Tibial artery (tissue), 4 donors: ENCODE results near the gene ZNF266.

Experiments
- DNase-seq, 2 donors: peaks; one replicate each; pipeline ENCODE4 v3.0.0-alpha.2; 2019
- H3K27ac ChIP-seq, 2 donors: fragments of 200-600 bp; sonication (generic) in 1 of 2; 1 replicate in 1 of 2; 2 replicates in 1 of 2; pipeline ENCODE4 v1.5.1; 2018 to 2019; ENCODE audit warnings: mild to moderate bottlenecking in 1 of 2
- H3K27me3 ChIP-seq, 2 donors: fragments of 200-600 bp; sonication (generic) in 1 of 2; one replicate each; pipeline versions ENCODE4 v1.5.1 to v1.6.0; 2016 to 2019
- H3K36me3 ChIP-seq, 3 donors: fragments of 200-600 bp; sonication (generic) in 2 of 3; one replicate each; pipeline ENCODE4 v1.5.1; 2016 to 2019; ENCODE audit warnings: mild to moderate bottlenecking in 2 of 3
- H3K4me1 ChIP-seq, 4 donors: fragments of 200-600 bp; sonication (generic) in 2 of 4; 1 replicate in 3 of 4; 2 replicates in 1 of 4; pipeline ENCODE4 v1.5.1; 2016 to 2019
- H3K4me3 ChIP-seq, 2 donors: fragments of 200-600 bp; sonication (generic) in 1 of 2; 1 replicate in 1 of 2; 2 replicates in 1 of 2; pipeline ENCODE4 v1.5.1; 2018 to 2019; ENCODE audit warnings: mild to moderate bottlenecking in 2 of 2
- H3K9me3 ChIP-seq, 3 donors: fragments of 200-600 bp; sonication (generic) in 1 of 3; one replicate each; pipeline ENCODE4 v1.5.1; 2016 to 2019
- intact Hi-C: fragments of 100-400 bp; cut with DNase I; formaldehyde crosslinking; loops from one replicate; pipeline ENCODE4 v1.15.0; 2023; ENCODE audit warnings: low total_unique reads
- TF ChIP-seq, protein P1 (sequence below), 2 experiments: fragments of 200-600 bp in 1 of 2; fragments of 450-650 bp in 1 of 2; IDR thresholded peaks; one replicate each; pipeline ENCODE4 v1.5.1; 2017 to 2019; ENCODE audit warnings: antibody characterized with exemption in 2 of 2, mild to moderate bottlenecking in 1 of 2, moderate library complexity in 1 of 2

ZNF266 gene

GRCh38 chr19:9435279-9436268, at the start of gene ZNF266:
ZNF266 (minus strand) TSS chr19:9435573; CDS start chr19:9420089, 15,484 bp downstream.
- intact Hi-C loops: loop anchor here (5.0 kb wide), 1 partner anchor 113 kb away; the partner anchor contains the start of gene ZNF559
- H3K4me3 ChIP-seq: peak within 1 kb of the TSS; percentile 85 to 91
- H3K4me1 ChIP-seq: peaks cover 0 to 23% (median 18%) of the 10 kb centered on the region in 4 donors
- H3K36me3 ChIP-seq: peaks cover 25 to 30% (median 27%) of the 10 kb centered on the region in 3 donors
- H3K9me3 ChIP-seq: peaks cover 0 to 6% (median 0%) of the 10 kb centered on the region in 3 donors
- H3K27ac ChIP-seq: peak within 1 kb of the TSS; percentile 89 to 92
- DNase-seq: peak; percentile 87 to 91
- H3K27me3 ChIP-seq: no peaks in the 10 kb centered on the region
- TF ChIP-seq, protein P1, sequence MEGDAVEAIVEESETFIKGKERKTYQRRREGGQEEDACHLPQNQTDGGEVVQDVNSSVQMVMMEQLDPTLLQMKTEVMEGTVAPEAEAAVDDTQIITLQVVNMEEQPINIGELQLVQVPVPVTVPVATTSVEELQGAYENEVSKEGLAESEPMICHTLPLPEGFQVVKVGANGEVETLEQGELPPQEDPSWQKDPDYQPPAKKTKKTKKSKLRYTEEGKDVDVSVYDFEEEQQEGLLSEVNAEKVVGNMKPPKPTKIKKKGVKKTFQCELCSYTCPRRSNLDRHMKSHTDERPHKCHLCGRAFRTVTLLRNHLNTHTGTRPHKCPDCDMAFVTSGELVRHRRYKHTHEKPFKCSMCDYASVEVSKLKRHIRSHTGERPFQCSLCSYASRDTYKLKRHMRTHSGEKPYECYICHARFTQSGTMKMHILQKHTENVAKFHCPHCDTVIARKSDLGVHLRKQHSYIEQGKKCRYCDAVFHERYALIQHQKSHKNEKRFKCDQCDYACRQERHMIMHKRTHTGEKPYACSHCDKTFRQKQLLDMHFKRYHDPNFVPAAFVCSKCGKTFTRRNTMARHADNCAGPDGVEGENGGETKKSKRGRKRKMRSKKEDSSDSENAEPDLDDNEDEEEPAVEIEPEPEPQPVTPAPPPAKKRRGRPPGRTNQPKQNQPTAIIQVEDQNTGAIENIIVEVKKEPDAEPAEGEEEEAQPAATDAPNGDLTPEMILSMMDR (IDR thresholded peaks at IDR 0.05): peak; percentile 82 to 87

- DNase-seq: no peak
- TF ChIP-seq, protein P1 (IDR thresholded peaks at IDR 0.05): no peak
- intact Hi-C loops: no loop called here
- Histone ChIP-seq H3K4me1 (no peaks in the 10 kb centered on the region), H3K27ac (no peak overlapping the region), H3K9me3 (peaks cover 5 to 58% (median 51%) of the 10 kb centered on the region in 3 donors), H3K27me3 (no peaks in the 10 kb centered on the region), H3K36me3 (no peaks in the 10 kb centered on the region), H3K4me3 (no peak overlapping the region)
Measured at GRCh38 chr19:9485140-9485539, 49.8 kb upstream of the ZNF266 start.

DNA sequence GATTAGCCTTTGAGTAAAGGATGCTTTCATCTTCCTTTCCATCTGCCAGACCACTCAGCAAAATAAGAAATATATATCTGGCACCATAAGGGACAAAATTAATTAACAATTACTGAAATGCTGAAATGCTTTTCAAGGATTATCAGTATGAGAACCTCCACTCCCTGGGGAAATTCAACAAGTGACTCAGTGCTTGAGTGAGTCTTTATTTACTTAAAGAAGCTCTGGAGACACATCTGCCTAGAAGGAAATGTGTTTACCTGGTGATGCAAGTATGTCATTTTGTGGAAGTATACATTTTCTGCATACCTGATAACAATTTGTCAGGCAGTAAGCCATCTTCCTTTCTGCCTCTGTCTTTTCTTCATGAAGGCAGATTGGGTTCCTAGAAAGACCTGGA, 39.6 kb upstream of the ZNF266 start:
- DNase-seq: no peak
- no peaks in the 10 kb centered on the region for H3K36me3 ChIP-seq
- no peak overlapping the region for H3K4me3 ChIP-seq
- intact Hi-C loops: no loop called here
- no peak overlapping the region for H3K27ac ChIP-seq
- peaks cover 0 to 19% (median 17%) of the 10 kb centered on the region in 3 donors for H3K9me3 ChIP-seq
- H3K27me3 ChIP-seq: no peaks in the 10 kb centered on the region
- TF ChIP-seq, protein P1 (IDR thresholded peaks at IDR 0.05): no peak
- H3K4me1 ChIP-seq: no peaks in the 10 kb centered on the region

- DNase-seq: no peak
- H3K9me3 ChIP-seq: peaks cover 0 to 51% (median 47%) of the 10 kb centered on the region in 3 donors
- no peak overlapping the region for H3K27ac ChIP-seq
- H3K4me1 ChIP-seq: no peaks in the 10 kb centered on the region
- H3K36me3 ChIP-seq: peaks cover 0 to 2% (median 0%) of the 10 kb centered on the region in 3 donors
- H3K4me3 ChIP-seq: no peak overlapping the region
- no peaks in the 10 kb centered on the region for H3K27me3 ChIP-seq
- TF ChIP-seq, protein P1 (IDR thresholded peaks at IDR 0.05): no peak
- intact Hi-C loops: no loop called here
Measured at GRCh38 chr19:9467161-9467560, 31.8 kb upstream of the ZNF266 start.

DNA sequence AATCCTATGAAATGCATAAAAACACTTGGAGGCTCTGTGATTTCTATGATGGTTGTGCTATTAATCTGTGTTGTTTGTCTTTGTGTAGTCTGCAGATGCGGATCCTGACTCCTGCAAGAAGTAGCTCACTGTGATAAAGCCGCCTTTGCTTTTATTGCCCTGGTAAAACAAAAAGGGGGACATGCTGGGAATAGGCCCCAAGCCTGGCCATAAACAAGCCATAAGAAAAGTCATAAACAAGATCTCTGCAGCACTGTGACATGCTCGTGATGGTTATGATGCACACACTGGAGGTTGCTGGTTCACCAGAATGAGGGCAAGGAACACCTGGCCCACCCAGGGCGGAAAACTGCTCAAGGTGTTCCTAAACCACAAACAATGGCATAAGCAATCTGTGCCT, 26.6 kb upstream of the ZNF266 start:
- peaks cover 0 to 6% (median 0%) of the 10 kb centered on the region in 3 donors for H3K36me3 ChIP-seq

More for the DNA sequence above, 26.6 kb upstream of the ZNF266 start:
- Histone ChIP-seq H3K9me3 (peaks cover 0 to 75% (median 57%) of the 10 kb centered on the region in 3 donors), H3K27me3 (no peaks in the 10 kb centered on the region), H3K4me3 (no peak overlapping the region), H3K27ac (no peak overlapping the region), H3K4me1 (no peaks in the 10 kb centered on the region)
- TF ChIP-seq, protein P1 (IDR thresholded peaks at IDR 0.05): no peak
- DNase-seq: no peak
- intact Hi-C loops: no loop called here
